DMS 273 (cell line): ENCODE measurements around the gene TNPO3.

Source experiments
- DNase-seq: peaks from one replicate; lab custom pipeline; 2025; ENCODE audit not compliant: unreplicated experiment; lab: John Stamatoyannopoulos, UW

The TNPO3 gene

DNA sequence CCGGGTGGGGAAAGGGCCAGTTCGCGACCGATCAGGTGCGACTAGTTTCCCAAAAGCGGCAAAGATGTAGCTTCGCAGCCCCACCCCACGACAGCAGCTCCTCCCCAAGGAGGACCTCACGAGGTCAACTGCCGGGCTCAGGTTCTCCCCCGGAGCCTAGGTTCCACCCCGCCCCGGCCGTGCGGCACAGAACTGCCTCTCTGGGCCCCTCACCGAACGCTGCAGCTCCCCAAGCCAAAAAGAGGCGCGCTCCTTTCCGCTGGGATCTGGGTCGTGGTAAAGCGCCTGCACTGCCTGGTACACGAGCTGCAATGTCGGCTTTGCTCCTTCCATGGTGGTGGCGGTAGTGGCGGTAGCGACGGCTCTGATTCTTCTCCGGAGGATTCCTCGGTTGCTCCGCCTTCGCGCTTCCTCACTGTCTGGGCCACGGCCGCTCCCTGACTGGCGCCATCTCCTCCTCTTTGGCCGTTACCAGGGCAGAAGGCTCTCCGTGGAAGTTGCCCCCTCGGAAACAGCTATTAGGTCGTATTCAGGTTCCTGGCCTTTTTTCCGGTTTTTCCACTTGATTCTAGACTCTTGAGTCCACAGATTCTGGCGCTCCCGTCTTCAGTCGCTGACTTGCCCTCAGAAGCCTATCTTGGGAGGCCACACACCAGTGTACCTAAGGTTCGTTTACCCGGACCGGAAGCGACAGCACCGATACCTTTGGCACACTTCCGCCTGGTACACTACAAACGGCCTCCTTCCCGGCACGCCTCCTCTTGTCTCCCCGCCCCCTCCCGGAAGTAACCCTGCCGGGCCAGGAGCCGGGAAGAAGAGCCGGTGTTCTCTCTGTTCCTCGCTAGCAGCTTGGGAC lies at the start of gene TNPO3:
Gene TNPO3, minus strand, starts transcription at position 674 of the 856 bp plus-strand sequence. Its CDS starts 341 bp downstream, at position 333.
- DNase-seq = peak; percentile 99

DNA sequence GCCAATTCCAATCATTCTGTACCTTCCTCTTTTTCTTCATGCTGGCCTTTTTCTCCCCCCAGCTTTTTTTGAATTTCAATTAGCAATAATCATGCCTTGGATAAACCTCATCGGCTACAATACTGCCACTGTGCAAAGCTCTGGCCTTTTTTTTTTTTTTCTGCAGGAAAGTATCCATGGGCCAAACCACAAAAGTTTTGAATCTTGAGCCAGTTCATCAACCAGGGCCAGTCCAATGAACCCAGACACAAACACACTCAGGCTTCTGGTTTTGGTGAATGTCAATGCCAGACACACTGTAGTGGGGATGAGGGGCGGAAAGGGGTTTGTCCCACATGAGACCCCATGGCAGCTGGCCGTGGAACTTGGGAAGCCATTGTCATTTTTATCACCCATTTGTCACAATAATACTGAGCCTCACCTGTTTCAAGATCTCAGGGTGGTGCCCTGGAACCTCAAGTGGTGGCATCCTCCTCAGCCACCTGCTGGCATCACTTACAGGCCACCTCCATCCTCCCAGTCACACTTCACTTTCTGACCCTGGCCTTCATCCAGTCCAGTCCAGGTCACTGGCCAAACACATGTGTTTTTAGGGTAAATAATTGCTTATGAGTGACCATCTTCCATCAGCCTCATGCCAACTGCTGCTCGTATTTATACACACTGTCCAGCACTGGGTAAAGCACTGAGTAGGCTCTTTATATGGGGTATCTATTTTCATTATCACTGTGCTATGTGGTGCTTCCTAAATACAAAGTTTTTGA lies 48.8 kb upstream of the TNPO3 start:
- DNase-seq = no peak

DNA sequence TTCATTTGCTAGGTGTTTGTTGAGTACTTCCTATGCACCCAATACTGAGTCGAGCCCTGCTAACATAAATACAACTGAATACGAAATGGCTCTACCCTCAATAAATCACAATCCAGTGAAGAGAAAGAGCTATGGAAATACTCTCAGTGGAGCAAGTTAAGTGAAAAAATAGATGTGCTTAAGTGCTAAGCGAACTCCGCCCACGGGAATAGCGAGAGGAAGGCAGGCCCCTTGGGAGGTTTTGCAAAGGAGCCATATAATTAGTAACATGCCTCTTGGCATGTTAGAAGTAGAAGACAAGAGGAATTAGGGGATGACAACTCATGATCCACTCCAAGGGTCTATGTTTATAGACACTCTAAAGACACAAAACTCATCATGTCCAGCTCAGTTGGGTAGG lies 46.8 kb upstream of the TNPO3 start:
- DNase-seq = no peak

DNA sequence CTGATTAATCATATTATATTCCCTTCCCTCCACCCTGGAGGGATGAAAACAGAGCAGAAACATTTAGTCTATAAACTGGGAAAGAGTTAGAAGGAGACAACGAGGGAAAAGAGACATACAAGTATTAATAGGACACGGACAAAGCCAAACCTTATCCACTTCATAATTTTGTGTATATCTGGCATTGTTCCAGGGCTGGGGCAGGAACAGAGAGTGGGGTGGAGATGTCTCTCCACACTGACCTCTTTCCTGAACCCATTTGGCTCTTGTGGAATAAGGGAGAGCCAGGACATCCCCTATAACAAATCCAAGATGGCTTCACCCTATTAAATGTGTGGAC lies 45.9 kb upstream of the TNPO3 start:
- no peak for DNase-seq

DNA sequence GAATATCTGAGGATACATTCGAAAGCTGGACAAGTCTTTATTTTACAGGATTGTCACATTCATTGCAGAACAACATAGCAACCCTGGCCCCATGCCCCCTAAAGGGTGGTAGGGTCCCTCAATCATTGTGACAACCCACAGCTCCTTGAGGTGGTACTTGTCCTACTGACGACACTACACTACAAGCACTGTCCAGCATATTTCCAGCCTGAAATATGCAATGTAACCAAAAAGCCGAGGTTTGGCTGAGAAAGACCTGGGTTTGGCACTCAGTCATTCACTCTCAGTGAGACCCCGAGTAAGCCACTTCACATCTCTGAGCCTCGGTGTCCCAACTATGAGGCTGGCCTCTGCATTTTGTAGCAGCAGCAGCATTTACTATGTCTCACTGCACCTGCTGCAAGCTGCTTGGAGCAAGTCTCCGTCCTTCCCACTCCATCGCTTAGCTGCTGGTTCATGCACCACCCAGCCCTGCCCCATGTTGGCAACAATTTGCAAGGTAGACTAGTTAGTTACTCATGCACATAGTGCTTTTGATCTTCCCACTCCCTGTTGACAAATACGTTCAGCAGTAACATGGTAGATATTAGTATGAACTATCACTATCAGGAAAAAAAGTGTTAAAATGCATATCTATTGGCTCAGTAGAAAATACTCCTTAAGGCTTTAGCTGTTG lies 43.6 kb upstream of the TNPO3 start:
- DNase-seq = no peak

DNA sequence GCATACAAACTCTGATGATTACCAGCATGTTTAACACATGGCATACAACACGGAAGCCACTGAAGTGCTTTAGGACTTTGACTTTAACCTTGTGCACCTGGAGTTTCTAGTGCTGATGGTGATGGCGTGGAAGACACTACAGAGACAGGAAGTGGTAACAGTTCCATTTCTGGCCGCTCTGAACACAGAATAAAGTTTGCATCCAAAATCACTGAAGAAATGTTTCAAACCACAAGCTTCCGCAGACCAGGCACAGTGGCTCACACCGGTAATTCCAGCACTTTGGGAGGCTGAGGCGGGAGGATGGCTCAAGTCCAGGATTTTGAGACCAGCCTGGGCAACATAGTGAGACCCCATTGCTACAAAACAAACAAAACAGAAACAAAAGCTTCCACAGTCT lies 40.3 kb upstream of the TNPO3 start:
- no peak for DNase-seq

DNA sequence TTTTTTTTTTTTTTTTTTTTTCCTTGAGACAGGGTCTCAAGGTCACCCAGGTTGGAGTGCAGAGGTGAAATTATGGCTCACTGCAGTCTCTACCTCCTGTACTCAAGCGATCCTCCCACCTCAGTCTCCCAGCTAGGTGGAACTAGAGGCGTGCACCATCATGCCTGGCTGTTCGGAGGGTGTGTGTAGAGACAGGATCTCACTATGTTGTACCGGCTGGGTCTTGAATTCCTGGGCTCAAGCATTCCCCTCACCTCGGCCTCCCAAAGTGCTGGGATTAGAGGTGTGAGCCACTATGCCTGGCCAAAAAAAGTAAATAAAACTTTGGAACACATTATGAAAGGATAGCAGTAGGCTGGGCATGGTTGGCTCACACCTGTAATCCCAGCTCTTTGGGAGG lies 39.6 kb upstream of the TNPO3 start:
- no peak for DNase-seq

DNA sequence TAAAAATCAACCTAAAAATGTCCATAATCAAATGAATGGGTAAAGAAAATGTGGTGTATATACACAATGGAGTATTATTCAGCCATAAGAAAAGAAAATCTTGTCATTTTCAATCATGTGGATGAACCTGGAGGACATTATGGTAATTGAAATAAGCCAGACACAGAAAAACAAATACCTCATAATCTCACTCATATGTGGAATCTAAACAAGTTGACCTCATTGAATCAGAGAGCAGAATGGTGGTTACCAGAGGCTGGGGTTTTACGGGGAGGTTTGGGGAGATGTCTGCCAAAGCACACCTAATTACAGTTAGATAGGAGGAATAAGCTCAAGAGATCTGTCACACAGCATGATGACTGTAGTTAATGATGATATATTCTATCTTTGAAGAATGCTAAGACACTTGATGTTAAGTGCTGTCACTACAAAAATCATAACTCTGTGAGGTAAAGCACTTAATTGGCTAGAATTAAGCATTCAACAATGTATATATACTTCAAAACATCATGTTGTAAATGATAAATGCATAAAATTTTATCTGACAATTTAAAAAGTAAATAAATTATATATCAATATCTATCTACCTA lies 39.1 kb upstream of the TNPO3 start:
- no peak for DNase-seq

DNA sequence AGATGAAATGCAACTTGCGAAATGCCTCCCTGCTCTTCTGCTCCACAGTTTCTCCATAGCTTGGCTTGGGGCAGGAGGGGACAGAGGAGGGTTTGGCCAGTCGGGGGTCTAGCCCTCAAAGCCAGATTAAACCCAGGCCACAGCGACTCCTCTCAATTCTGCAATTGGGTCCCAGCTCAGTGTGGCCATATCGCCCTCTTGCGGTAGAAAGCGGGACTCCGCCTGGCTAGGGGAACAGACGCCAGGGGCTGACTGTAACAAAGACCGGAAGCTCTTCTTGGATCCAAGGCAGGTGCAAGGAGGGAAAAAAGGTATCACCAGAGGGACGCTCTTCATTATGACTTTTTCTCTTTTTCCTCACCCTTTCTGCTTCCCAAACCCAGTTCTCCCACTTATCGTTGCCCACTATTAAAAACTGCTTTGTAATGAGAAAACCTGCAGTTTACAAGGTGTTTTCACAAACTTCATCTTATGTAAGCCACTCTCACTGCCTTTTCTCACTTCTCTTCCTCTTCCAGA lies 36.6 kb upstream of the TNPO3 start:
- DNase-seq = peak; percentile 92

DNA sequence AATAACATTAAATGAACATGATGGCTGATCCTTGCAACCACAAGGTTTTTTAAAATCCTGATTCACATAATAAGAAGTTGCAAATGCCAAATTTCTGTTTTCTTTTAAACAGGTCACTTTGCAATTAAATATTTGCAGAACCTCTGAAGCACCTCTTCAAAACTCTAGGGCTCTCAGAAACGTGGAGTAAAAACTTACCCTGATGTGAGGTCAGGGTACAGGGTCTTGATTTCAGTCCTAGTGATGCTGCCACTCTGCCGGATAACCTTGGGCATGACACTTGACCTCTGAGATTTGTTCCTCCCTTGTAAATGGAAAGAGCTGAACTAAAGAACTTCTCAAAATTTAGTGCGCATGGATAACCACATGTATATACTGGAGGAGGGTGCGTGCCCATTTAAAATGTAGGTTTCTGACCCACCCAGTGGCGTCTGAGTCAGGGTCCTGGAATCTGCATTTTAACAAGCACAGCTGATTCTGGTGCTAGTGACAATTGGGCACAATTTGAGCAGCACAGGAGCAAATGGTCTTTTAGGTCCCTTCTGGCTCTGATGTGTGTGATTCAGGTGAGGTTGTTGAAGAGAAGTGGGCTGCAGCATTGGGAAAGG lies 35.5 kb upstream of the TNPO3 start:
- no peak for DNase-seq

DNA sequence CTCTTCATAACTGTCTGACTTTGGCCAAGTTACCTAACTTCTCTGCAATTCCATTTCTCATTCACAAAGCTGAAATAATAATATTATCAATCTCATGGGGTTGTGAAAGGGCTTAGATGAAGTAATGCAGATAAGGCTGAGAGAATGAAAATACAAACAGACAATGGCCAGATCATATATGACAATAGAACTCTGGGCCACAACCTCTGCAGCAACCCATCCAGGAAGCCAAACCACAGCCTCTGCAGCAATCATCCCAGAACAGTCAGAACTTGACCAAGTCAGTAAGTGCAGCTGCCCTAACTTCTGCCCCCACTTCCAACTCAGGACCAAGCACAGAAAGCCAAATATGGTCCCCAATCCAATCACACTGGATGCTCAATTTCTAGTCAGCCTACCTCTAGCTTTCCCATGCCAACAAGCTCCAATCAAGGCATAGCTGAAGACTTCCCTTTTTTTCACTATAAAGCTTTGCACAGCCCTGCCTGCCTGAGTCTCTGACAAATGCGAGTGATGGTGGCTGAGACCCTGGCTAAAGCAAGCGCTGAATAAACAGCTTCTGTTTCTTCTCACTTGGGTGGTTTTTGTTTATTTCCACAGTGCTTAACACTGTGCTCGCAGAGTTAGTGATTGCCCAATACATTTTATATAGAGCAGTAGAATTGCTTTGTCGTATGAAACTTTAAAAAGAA lies 34.8 kb upstream of the TNPO3 start:
- DNase-seq = no peak

DNA sequence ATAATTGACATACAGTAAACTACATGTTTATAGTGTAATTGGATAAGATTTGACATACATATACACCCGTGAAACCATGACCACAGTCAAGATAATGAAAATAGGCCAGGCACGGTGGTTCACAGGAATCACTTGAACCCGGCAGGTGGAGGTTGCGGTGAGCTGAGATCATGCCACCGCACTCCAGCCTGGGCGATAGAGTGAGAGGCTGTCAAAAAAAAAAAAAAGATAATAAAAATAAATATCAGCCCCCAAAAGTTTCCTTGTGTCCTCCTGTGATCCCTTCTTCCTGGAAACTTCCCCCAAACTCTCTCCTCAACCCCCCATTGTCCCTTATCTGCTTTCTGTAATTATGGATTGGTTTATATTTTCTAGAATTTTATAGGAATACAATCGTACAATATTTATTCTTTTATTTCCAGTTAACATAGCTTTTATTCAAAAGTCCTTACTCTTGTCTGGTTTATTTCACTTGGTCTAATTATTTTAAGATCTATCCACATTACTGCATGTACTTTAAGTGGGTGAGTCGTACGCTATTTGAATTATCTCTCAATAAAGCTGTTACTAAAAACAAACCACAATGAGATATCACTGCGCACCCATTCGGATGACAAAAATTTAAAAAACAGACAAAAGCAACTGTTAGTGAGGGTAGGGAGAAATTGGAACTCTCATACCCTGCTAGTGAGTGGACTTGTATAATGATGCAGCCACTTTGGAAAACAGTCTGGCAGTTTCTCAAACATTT lies 30.1 kb upstream of the TNPO3 start:
- no peak for DNase-seq

DNA sequence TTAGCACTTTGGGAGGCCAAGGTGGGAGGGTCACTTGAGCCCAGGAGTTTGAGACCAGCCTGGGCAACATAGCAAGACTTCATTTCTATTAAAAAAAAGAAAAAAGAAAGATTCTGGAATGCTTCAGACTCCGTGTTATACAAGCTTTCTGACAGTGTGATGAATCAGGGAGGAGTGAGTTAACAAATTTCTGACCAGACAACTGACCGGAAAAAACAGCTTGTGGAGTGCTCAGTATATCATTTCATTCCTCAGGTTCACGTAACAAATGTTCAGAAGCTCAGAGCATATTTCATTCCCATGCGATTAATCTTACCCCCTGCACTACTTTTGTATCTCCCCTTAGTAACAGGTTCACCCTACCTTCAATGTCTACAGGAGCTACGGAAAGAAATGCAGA lies 28.6 kb upstream of the TNPO3 start:
- no peak for DNase-seq

DNA sequence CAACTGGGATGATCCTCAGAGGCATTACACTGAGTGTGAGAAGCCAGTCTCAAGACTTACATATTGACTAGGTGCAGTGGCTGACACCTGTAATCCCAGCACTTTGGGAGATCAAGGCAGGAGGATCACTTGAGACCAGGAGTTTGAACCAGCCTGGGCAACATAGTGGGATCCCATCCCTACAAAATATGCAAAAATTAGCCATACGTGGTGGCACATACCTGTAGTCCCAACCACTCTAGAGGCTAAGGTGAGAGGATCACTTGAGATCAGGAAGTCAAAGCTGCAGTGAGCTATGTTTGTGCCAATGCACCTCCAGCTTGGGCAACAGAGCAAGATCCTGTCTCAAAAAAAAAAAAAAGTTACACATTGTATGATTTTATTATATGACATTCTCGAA lies 23.5 kb upstream of the TNPO3 start:
- DNase-seq = no peak

DNA sequence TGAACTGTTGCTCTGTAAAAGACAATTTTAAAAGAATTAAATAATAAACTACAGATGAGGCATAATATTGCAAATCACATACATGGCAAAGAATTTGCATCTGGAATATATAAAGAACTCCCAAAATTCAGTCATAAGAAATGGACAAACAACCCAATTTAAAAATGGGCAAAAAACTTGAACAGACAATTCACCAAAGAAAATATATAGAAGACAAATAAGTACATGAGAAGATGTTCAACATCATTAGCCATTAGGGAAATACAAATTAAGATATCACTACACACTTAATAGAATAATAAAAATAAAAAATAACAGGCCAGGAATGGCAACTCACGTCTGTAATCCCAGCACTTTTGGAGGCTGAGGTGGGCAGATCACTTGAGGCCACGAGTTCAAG lies 22.0 kb upstream of the TNPO3 start:
- no peak for DNase-seq

DNA sequence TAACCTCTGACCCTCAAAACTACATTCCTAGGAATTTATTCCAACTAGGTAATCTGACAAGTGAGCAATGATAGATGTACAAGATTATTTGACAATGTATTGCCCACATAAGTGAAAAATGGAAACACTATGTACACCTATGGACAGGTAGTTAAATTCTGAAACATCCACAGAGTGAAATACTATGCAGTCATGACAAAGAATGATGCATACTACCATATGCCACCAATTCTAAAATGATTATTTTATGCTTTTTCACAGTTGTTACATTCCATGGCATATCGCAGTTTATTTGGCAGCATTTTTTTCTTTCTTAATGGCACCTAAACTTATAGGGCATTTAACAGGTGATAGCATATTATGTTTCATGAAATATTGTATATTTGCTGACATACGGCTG lies 20.1 kb upstream of the TNPO3 start:
- no peak for DNase-seq

DNA sequence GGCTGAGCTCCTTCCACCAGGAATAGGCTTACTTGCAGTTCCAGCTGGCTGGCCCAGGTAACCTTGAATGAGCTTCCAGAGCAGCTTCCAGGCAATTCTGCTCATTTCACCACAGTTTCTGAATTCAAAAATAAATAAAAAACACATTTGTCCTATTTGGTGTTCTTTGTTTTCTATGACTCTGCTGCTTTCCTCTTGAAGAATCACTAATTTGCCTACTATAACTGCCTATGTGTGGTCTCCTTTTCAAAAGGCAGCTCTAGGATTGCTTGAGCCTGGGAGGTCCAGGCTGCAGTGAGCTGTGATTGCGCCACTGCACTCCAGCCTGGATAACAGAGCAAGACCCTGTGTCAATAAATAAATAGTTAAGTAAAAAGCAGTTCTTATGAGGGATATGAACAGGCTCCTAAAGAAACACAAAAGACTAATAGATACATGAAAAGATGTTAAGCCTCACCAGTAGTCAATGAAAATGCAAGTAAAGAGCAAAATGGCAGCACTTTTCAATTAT lies 19.5 kb upstream of the TNPO3 start:
- no peak for DNase-seq

DNA sequence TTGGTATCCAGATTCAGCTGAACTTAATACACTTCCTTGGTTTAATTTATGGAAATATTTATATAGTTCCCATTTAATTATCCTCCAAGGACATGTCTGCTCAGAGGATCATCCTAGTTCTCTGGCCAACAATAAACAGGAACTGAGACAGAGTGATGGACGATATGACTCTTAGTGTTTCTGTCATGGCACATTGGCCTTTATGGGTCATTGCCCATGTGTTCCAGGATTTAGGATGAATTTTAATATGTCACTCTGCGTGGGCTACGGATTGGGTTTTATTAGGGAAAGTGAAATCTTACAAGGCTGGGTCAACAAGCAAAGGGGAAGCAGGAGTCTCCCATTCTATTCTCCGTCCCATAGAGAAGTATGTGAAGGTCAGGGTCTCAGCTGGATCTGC lies 18.8 kb upstream of the TNPO3 start:
- DNase-seq = no peak

DNA sequence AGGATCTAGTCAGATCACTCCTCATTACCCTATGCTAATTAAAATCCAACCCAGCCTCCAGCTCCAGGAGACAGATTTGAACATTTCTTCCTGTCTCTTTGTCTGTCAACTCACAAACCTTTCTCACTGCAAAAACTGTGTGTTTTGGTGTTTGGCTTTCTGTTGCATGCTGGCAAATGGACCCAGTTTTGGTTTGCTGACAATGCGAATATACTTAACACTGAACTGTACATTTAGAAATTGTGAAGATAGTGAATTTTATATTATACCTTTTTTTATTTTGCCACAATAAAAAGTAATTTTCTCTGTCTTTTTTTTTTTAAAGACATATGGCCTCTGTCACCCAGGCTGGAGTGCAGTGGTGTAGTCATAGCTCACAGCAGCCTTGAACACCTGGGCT lies 18.3 kb upstream of the TNPO3 start:
- no peak for DNase-seq
